Measurements from ENCODE around the gene SETBP1. TPM values are rescaled to one million over a fixed set of nuclear protein-coding genes. Genes with fewer than 3 reads are reported as not detected.

Gene SETBP1
- total RNA-seq, 4 donors from 2014 or later = 7.8 to 16.6 (median 11.7) TPM

DNA sequence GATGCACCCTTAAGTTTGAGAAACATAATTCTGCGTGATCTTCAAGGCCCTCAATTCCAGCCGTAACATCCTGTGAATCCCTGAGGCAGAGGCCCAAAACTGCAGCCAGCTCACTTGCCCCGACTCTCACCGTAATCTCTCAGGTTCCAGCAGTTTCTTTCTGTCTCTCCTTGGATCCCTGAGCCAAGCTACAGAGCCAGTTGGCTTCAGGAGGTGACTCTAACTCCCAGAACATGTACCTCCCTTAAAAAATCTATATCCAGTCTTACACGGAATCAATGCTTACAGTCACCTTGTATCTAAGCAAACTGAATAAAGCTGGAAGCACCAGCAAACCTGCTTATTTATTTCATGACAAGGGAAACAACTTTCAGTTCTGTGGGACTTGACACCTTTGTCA lies 300.4 kb downstream of the SETBP1 start:
- no peak for DNase-seq (ENCODE audit: low spot score in 2 of 2)
- H3K4me3 ChIP-seq (ENCODE audit: low read depth, poor library complexity, severe bottlenecking) = no peak overlapping the region
- WGBS, 2 donors = 70 to 85% methylated on average over 5 of the region's 5 CpGs
- TF ChIP-seq, protein P1, sequence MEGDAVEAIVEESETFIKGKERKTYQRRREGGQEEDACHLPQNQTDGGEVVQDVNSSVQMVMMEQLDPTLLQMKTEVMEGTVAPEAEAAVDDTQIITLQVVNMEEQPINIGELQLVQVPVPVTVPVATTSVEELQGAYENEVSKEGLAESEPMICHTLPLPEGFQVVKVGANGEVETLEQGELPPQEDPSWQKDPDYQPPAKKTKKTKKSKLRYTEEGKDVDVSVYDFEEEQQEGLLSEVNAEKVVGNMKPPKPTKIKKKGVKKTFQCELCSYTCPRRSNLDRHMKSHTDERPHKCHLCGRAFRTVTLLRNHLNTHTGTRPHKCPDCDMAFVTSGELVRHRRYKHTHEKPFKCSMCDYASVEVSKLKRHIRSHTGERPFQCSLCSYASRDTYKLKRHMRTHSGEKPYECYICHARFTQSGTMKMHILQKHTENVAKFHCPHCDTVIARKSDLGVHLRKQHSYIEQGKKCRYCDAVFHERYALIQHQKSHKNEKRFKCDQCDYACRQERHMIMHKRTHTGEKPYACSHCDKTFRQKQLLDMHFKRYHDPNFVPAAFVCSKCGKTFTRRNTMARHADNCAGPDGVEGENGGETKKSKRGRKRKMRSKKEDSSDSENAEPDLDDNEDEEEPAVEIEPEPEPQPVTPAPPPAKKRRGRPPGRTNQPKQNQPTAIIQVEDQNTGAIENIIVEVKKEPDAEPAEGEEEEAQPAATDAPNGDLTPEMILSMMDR (IDR thresholded peaks at IDR 0.05) = no peak
- TF ChIP-seq POLR2A (IDR thresholded peaks at IDR 0.05) = no peak
- intact Hi-C loops (cut with DNase I; ENCODE audit: low total_unique reads) = no loop called here

DNA sequence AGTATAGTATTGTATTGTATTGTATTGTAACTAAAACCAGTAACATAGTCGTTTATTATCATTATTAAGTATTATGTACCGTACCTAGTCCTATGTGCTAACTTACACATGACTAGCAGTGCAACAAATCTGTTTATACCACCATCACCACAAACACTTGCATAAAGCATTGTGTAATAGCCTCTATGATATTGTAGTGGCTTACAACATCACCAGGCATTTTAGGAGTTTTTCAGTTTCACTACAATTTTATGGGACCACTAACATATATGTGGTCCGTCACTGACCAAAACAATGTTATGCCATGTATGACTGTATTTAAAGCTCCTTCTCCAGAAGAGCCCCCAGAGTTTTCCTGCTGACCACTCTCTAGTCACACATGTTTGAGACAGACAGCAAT lies 306.2 kb downstream of the SETBP1 start:
- no peak for DNase-seq (ENCODE audit: low spot score in 2 of 2)
- WGBS, 2 donors = 83 to 91% methylated on average over 3 of the region's 3 CpGs
- TF ChIP-seq, protein P1 (IDR thresholded peaks at IDR 0.05) = no peak
- TF ChIP-seq POLR2A (IDR thresholded peaks at IDR 0.05) = no peak
- no peak overlapping the region for H3K4me3 ChIP-seq (ENCODE audit: low read depth, poor library complexity, severe bottlenecking)
- intact Hi-C loops (cut with DNase I; ENCODE audit: low total_unique reads) = no loop called here

DNA sequence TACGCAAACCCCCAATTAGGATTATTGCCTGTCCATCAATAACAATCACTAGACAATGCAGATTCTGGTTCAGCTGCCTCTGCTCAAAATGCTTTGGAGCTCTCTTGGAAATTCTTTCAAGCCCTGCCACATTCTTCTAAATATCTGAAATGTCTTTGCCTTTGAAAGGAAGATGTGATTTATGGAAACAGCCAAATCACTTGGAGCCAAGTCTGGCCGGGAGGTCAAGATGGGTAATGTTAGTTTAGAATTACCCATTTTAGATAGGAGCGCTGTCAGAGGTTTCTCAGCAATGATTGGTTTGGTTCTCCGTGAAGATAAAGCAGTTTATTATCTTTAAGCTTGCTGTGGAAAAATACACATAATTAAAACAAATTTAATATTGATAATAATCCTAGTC lies 306.7 kb downstream of the SETBP1 start:
- 88 to 89% methylated on average over 4 of the region's 4 CpGs for WGBS, 2 donors
- no peak overlapping the region for H3K4me3 ChIP-seq (ENCODE audit: low read depth, poor library complexity, severe bottlenecking)
- TF ChIP-seq, protein P1 (IDR thresholded peaks at IDR 0.05) = no peak
- TF ChIP-seq POLR2A (IDR thresholded peaks at IDR 0.05) = no peak
- intact Hi-C loops (cut with DNase I; ENCODE audit: low total_unique reads) = no loop called here
- DNase-seq (ENCODE audit: low spot score in 2 of 2) = no peak

DNA sequence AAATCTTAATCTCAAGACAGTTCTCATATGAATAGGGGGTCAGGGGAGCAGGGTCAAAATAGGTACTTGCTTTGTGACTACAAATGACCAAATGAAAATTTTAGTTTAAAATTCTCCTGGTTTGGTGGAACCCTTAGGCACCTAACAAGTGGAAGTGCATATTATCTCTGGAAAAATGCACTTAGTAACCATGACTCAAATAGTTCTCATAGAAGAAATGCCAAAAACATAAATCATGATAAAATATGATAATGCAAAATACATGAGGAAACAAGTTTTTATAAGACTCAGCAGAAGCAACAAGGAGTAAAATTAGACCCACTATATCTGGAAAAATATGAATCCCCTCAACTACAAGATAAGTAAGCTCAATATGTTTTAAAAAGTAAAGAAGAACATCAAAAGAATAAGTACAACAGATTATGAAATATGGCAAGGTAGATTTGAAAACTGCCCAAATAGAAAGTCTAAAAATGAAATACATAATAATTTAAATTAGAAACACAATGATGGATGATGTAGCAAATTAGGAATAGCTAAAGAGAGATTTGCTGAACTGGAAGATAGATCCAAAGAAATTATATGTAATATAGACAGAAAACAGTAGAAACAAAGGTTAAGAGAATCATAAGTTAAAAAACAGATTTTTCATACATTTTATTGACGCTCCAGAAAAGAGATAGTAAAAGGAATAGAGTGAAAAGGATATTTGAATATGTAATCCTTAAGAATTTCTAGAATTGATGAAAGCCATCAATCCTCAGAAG lies 308.3 kb downstream of the SETBP1 start:
- no peak for DNase-seq (ENCODE audit: low spot score in 2 of 2)
- H3K4me3 ChIP-seq (ENCODE audit: low read depth, poor library complexity, severe bottlenecking) = no peak overlapping the region
- TF ChIP-seq, protein P1 (IDR thresholded peaks at IDR 0.05) = no peak
- TF ChIP-seq POLR2A (IDR thresholded peaks at IDR 0.05) = no peak
- intact Hi-C loops (cut with DNase I; ENCODE audit: low total_unique reads) = no loop called here
- WGBS, 2 donors = 100% methylated on average over 1 of the region's 1 CpG

DNA sequence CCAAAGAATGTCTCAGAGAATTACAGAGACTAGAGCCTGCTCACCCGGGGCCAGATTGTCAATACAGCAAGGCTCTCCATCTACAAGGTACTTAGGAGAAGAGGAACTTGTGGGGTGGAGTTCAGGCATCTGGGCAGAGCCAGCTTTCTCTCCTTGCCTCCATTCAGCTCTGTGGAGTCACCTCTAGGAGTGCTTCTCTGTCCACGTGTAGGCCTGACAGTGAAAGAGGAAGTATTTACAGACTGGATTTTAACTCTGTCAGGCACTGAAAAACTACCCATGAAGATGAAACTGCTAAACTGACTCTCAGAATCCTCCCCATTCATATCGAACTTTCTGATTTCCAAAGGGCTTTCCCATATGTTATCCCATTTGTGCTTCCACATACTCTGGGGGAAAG lies 315.6 kb downstream of the SETBP1 start:
- 63 to 79% methylated on average over 3 of the region's 3 CpGs for WGBS, 2 donors
- intact Hi-C loops (cut with DNase I; ENCODE audit: low total_unique reads) = no loop called here
- no peak for DNase-seq (ENCODE audit: low spot score in 2 of 2)
- H3K4me3 ChIP-seq (ENCODE audit: low read depth, poor library complexity, severe bottlenecking) = no peak overlapping the region
- TF ChIP-seq, protein P1 (IDR thresholded peaks at IDR 0.05) = no peak
- TF ChIP-seq POLR2A (IDR thresholded peaks at IDR 0.05) = no peak

DNA sequence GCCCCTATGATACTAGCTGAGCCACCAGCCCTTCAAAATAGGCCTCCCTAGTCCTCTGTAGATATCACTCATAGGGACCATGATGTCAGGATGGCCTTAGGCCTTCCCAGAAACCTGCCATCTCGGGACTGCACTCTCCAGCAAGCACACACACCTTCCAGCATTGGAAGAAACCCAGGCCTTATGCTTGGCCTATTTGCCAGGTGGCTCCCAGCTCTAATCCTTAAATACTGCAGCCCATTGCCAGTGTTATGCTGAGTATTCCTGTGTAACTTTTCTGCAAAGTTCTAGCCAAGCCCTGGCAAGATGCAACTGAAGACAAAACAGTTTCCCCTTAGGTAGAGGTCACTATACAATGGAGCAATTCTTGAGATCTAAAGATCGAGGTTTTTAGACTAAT lies 316.5 kb downstream of the SETBP1 start:
- intact Hi-C loops (cut with DNase I; ENCODE audit: low total_unique reads) = no loop called here
- WGBS, 2 donors = 46 to 79% methylated on average over 2 of the region's 2 CpGs
- H3K4me3 ChIP-seq (ENCODE audit: low read depth, poor library complexity, severe bottlenecking) = no peak overlapping the region
- no peak for DNase-seq (ENCODE audit: low spot score in 2 of 2)
- TF ChIP-seq, protein P1 (IDR thresholded peaks at IDR 0.05) = no peak
- TF ChIP-seq POLR2A (IDR thresholded peaks at IDR 0.05) = no peak

Data from lower leg skin (tissue), 4 donors.